Left lobe of liver (tissue), 2 donors: ENCODE results near the gene HCN4. TPM values are rescaled to one million over a fixed set of nuclear protein-coding genes. Genes with fewer than 3 reads are reported as not detected.
"Not testable (repeated sequence)": the region's sequence is repeated elsewhere in the genome, so short reads cannot be mapped to it uniquely, and the experiment has no call there.

Experiments
- ATAC-seq: fragments of 200-7000 bp; cut with Tn5 transposase; one replicate; pipeline ENCODE4 v1.9.1; 2020; ENCODE audit warnings: mild to moderate bottlenecking, moderate library complexity
- DNase-seq: peaks from one replicate; pipeline ENCODE4 v3.0.0-alpha.2; 2020; ENCODE audit warnings: low spot score
- total RNA-seq: library from RNA; stranded (reverse); gene quantifications from one replicate; pipeline ENCODE4 v1.2.1, GENCODE V29; 2021
- donor health status: DM: no; HTN: no; CAD: no; lungs with moderate emphysema.
- donor health status: DM: no; HTN: yes; CAD: no.

The HCN4 gene
- total RNA-seq = not detected

DNA sequence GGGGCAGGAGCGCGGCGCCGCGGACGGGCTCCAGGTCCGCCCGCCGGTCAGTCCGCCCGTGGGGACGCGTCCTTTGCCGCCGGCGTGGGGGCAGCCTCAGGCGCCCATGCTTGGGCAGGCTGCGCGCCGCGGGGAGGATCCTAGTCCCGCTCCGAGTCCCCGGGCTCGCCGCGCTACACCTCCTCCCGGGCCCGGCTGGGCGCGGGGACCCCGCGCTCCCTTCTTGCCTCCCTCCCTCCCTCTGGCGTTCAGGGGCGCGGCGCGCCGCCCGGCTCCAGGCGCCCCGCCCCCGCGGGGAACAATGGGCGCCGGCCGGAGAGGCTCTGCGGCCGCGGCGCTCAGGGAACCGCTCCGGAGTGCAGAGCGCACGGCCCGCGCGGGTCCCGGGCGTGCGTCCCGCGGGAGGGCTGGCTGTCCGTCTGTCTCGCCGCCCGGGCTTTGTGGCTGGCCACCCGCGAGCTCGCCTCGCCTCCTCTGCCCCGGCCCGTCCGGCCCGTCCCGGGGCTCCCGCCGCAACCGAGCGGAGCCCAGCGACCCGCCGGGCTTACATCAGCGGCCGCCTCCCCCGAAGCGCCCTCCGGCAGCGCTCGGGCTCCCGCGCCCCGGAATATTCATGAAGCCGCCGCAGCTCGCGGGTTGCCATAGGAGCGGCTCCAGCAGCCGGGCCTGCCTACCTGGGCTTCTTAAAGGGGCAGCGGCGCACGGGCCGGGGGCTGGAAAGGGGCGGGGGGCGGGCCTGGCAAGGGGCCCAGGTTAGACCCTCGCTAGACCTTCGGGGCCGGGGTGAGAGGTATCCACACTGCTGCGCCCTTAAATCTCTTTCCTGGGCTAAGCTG, at the start of gene HCN4:
HCN4 (minus strand) TSS at position 658 of the 836 bp plus-strand sequence. CDS start 688 bp downstream, outside the sequence.
- DNase-seq (no peak), ATAC-seq (peak; percentile 44)

DNA sequence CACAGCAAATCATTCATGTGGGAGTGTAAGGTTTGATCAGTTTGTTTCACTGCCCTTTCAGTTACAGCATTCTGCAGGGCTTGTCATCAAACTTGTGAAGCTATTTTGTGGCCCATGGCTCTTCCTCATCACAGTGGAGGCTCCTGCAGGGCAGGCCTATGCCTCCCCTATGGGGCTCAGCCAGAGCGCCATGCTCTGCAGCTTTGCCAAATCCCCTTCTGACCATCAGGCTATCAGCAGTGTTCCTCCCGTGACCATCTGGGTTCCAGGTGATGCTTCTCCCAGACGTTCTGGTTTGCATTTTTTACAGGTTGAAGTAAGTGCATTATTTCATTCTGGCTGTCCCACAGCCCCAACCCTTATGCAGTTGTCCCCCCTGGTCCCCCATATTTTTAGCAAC, 46.1 kb upstream of the HCN4 start:
- ATAC-seq = no peak

DNA sequence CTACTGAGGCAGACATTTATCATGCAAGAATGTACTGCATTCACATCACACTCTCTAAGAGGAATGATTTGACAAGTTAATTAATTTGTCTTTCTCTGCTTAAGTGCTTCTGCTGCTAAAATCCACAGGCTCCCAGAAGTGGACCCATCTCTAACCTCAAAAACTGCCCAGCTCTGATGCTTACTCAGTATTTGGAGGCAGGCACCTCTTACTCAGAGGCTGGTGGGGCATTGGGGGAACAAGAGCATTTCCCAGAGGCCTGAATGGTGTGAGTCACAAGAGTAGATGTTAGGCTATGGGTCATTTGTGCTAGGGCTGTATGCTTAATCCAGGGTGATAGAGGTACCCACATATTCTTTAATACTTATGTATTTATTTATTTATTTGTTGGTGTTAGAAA, 34.4 kb upstream of the HCN4 start:
- DNase-seq = no peak
- ATAC-seq = no peak

More for the DNA sequence above, 46.1 kb upstream of the HCN4 start:
- DNase-seq = no peak

DNA sequence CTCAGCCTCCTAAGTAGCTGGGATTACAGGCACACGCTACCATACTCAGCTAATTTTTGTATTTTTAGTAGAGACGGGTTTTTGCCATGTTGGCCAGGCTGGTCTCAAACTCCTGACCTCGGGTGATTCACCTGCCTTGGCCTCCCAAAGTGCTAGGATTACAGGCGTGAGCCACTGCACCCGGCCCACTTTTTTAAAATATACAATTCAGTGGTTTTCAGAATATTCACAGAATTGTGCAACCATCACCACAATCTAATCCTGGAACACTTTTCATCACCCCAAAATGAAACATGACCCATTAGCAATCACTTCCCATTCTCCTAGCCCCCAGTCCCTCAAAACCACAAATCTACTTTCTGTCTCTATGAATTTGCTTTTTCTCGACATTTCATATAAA, 31.5 kb upstream of the HCN4 start:
- peak; percentile 5 for DNase-seq
- not testable (repeated sequence) for ATAC-seq

DNA sequence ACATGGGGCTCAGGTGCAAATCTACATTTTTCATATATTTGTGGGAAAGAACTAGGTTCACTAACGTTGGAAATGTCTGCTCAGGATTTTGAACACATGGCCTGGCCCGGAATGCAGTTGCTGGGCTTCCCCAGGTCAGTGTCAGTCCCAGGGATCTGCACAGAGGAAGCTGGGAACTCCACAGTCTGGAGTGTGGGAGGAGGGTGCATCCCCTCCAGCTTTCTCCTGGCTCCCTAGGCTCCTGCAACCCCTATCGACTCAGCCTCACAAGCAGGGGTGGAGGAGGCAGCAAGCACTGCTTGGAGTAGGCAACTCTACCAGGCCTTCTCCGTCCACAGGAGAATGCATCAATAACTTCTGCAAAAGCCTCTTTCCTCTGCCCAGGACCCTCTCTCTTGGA, 30.1 kb upstream of the HCN4 start:
- peak; percentile 23 for DNase-seq
- no peak for ATAC-seq

DNA sequence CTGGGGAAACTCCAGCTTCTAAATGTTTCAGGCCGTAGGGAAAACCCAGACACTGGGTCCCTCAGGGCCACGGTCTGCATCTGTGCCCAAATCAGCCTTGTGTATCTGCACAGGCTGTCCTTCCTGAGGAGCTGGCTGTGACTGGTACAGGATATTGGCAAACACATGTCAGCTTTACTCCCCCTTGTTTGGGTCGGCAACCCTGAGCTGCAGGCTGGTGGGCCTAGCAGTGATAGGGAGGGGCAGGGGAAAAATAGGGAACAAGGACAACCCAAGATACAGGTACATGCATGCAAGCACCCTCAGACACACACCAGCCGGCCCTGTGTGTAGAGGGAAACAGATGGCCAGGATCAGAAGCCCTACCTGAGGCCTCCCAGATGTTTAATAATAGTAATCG, 28.7 kb upstream of the HCN4 start:
- DNase-seq (no peak), ATAC-seq (no peak)

DNA sequence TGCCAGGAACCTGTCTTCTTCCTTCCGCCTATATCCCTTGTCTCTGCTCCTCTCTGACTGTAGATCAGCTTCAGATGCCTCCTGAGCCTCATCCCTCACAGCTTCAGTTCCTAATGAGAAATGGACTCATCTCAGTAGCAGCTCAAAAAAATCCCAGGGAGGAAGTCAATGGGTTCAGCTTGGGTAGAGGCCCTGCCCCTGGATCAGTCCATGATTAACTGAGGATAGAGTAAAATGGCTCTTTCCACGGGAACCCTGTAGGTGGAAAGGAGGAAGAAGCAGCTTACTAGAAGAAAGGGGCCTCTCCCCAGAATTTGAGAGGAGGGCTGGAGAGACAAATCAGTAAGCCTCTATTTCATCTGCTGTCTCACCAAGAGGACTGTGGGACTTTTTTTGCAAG, 26.9 kb upstream of the HCN4 start:
- ATAC-seq (no peak), DNase-seq (no peak)

DNA sequence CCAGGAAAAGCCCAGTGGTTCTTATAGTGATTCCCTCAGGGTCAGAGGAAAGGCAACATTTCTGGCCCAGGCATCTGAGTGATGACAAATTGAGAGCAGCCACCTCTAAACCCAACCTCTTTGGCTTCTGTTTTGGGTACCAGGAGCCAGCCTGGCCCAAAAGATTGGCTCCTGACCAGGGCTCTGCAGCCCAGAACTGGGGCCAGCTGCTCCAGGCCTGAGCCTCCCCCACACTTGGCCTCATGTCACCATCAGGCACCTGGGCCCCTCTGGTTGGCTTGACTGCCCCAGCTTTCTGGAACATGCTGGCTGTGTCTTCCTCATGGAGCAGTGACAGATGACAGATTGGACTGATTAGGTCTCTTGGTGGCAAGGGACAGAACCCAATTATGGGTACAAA, 26.0 kb upstream of the HCN4 start:
- DNase-seq = no peak
- no peak for ATAC-seq

DNA sequence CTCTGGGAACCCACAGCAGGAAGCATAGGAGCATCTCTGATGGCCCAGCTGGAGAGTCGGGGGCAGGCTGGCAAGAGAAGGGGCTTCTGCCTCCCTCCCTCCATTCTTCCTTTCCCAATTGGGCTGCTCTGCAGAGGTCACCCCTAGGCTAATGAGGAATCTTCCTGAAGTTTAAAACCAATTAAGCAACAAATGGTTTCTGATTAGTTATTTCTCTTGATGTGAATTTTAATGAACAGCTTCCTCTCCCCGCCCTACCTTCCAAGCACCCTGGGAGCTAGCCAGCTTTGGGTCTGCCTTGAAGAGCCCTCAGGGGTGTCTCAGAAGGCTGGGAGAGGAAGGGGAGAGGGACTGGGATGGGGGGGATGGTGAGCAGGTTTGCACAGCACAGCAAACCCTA, 24.6 kb upstream of the HCN4 start:
- DNase-seq (no peak), ATAC-seq (no peak)

DNA sequence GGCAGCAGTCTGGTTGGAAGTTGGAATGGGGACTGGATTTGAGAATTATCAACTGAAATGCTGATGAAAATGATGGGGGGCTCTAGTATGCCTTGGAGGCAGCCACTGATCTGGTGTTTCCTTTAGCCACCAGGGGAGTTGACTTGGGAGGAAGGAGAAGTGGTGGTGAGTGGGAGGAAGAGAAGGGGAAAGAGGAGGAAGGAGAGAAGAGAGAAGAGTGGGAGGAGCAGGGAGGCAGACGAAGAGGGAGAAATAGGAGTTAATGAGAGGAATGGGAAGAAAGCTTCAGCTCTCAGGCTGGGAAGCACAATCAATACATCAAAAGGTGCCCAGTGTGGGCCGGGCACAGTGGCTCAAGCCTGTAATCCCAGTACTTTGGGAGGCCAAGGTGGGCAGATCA, 23.3 kb upstream of the HCN4 start:
- ATAC-seq (no peak), DNase-seq (no peak)

DNA sequence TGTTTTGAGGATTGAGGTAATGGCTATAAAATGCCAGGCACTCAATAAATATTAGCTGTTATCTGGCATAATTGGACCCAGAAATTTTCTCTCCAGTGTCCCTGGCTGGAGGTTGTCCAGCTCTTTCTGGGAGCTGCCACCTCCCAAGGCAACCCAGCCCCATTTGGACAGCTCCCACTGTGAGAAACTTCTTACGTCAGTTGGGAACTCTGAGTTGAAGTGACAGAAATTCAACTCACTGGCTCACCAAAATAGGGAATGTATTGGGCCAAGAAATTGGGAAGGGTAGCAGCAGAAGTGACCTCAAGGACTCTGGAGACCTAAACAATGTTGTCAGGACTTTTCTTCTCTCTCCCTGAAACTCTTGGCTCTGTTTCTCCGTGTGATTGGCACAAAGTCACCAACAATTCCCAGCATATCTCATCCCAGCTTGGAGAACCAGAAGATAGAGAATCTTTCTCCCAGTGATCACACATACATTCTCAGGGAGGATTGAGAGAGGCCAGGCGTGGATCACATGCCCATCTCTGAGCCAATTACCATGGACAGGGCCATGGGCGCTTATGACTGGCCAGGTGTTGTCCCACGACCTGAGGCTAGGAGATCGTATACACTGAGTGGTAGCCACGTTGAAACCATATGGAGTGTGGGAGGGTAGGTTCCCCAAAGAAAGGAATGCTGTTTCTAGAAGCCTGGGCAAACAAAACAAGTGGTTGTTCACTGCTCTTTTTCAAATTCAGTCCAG, 22.5 kb upstream of the HCN4 start:
- ATAC-seq (no peak), DNase-seq (no peak)

DNA sequence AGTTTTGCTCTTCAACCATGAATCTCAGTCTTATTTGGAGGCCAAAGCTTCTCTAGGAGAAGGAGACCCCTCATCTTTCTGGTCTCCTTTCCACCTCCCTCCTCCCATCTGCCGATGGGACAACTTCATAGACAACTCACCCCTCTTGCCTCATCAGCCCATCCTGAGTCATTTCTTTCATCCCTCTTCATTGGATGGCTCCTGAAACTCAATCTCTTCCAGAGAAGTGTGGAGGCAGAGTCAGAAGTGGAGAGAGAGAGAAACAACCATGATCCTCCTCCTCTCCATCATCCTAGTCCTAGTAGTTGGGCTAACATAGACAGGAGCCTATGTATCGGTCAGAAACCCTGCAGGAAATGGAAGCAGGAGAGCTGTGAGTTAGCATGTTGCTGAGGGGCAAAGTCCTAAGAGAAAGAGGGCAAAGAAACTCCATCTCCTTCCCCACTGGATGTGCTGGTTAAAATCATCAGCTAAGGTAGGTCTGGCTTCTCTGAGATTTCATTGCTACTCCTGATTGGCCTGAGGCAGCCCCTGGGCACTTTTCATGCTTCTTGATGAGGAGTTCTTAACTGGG, 21.3 kb upstream of the HCN4 start:
- ATAC-seq (no peak), DNase-seq (no peak)

DNA sequence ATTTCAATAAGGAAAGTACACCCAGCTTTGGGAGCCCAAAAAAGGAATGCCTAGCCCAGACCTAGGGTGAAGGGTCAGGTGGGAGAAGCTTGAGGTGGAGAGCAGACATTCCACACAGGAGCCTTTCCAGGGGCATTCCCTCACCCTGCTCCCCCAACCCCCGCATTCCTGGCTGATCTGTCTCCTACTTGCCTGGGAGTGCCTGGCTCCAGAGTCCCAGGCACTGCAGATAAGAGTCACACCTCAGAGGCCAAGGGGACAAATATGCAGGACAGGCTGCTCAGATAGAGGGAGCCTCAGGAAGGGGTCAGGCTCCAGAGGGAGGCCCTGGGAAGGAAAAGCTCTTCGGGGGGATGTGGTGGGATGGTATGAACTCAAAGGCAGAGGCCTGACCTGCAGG, 20.8 kb upstream of the HCN4 start:
- DNase-seq (no peak), ATAC-seq (no peak)

DNA sequence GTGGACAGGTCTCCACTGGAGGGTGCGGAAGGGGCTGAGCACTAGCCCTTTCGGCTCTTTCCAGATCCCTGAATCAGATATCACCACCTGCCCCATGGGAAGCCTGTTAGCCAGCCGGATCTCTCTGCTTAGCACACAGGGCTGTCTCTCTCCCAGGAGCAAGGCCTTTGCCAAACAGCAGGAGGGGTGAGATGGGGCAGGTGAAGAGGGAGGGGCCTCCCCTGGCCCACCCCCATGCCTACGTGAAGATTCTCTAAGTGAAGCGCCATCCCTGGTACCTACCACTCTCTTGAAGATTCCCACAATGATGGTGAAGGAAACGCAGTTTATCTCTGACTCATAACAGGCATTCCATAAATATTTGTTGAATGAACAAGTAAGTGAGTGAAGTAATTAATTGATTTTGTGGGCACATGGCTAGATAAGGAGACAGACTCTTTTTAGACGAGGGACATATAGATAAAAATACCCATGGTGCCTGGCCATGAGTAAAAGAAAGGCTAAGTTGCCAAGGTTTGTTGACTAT, 19.6 kb upstream of the HCN4 start:
- ATAC-seq (no peak), DNase-seq (no peak)

DNA sequence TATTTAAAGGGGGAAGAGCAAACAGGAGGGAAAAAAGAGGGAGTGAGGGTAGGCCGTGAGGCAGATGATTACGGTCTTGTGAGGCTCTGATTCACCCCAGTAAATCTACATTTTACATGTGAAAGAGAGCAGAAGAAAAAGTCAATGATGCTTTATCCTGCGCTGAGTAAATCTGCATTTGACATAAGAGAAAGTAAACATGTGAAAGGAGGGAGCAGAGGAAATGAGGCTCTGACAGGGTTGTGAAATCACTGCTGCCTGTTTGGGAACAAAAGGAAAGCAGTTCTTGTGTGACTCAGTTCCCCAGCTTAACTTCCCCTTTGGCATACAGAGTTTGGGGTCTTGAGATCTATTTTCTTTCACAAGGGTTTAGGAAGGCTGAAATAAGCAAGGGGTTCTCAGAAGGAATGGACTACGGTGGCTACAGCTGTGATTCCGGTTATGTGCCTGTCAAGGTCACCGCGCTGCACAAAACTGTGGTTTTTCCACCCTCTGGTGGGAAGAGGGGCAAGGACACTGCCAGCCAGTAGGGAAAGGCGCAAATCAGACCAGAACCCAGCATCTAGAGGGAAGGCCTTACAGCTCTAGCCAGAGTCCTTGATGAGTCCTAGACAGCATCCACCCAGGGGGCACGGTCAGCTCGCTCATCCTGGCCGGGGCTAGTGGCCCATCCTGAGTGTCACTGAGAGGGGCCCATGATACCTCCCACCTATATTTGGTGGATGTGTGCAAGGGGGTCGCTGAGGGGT, 18.9 kb upstream of the HCN4 start:
- DNase-seq (no peak), ATAC-seq (no peak)

DNA sequence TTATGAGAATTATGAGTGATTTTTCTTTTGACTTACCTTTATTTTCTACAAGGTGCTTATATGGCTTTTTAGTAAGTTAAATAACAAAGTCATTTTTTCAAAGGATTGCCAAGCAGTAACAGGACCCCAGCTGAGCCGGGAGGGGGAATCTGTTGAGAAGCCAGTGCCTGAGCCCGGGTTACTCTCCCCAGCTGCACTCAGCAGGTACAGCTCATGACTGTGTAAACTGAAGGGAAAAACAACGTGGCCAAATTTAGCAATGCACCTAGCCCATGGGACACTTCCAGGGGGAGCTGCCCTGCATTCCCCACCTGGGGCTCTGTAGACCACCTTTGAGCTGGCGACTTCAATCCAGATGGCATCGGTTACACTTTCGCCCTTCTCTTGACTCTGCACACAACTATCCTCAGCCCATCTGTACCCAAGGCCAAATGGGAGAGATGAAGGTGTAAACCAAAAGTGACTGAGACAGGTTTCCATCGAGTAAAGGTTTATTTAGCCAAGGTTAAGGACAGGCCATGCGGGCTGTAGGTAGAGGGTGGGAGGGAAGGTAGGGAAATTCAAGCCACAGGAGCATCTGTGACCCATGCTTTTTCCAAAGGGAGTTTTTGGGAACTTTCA, 18.2 kb upstream of the HCN4 start:
- no peak for ATAC-seq

DNA sequence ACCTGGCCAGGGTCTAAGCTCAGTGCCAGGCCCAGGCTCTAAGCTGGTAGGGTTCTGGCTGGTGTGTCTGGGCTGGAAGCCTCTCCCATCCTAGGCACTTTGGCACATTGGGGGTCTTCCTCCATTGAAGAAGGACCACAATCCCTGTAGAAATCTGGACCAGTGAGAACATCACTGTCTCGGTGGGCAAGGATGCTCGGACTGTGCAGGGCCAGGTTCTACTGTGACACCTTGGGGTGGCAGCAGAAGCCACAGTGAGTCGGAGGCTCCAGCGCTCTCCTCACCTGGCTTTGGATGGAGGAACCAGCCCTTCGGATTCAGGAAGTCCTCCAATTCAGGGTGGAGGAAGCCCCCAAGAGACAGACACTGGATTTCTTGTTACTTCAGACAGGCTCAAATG, 17.5 kb upstream of the HCN4 start:
- ATAC-seq = no peak
- DNase-seq = no peak

More for the DNA sequence above, 18.2 kb upstream of the HCN4 start:
- no peak for DNase-seq

DNA sequence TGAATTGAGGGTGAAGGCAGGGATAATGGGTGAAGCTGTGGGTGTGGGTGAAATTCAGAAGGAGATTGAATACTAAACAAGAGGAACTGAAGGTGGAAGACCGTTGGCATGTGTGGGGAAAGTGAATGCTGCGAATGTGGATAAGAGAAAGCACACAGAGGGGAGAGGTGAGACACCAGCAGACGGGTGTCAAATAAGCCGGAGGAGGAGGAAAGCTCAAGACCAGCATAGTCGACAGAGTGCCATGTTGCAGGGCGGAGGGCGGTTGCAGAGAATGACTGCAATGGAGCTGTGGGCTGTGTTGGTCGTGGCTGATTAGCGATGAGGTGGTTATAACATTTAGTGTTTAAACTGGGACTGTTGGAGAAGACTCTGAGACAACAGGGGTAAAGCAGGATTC, 16.4 kb upstream of the HCN4 start:
- DNase-seq = no peak
- ATAC-seq = no peak

DNA sequence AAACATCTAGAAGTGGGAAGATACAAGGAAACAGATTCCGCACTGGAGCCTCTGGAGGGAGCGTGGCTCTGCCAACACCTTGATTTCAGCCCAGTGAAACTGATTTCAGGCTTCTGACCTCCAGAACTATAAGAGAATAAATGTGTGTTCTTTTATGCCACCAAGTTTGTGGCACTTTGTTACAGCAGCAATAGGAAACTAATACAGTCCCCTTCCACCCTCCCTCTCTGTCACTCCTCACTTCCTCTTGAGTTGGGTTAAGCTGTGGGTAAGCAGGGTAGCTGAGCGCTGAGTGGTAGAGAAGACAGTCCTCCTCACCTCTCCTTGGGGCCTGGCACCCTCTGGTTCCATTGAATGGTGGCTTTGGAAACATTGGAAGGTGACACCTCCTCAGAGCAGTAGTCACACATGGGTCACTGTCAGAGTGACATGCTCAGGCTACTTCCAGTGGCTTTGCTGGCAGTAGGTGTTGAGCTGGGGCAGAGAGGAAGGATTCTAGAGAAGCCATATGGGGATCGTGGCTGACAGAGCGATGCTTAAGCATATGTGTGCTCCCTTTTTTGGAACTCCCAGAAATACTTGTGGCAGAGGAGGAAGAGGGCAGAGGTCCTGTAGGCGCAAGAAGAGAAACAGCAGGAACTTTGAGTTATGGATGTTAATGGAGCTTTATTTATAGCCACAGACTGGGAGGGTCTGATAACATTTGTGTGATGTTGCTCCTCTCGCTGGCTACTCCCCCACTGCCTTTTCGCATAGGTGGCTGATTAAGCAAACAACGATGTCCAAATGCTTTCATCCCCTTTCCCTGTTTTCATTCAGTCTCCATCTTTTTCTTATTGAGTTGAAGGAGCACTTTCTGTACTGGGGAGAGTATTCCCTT, 14.8 kb upstream of the HCN4 start:
- DNase-seq = no peak
- ATAC-seq = no peak

DNA sequence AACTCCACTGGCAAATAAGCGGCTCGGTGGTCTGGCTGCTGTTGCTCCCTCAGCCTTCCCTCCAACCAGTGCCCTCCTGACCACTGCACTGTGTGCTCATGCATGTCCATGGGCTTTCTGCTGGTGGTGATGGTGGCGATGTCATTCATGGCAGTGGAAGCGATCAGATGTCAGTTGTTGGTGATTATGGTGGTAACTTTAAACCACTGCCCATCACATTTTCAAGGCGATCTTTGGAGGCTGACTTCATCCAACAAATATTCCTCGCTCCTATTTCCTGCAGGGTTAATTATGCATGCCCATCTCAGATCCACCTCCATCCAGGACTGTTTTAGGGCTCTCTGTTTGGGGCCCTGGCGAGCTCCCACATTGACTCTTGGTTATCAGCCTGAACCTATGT, 13.4 kb upstream of the HCN4 start:
- no peak for DNase-seq
- no peak for ATAC-seq
